ENCODE data around the gene ATP5MG.
"Not testable (repeated sequence)": the region's sequence is repeated elsewhere in the genome, so short reads cannot be mapped to it uniquely, and the experiment has no call there.

ATP5MG gene

DNA sequence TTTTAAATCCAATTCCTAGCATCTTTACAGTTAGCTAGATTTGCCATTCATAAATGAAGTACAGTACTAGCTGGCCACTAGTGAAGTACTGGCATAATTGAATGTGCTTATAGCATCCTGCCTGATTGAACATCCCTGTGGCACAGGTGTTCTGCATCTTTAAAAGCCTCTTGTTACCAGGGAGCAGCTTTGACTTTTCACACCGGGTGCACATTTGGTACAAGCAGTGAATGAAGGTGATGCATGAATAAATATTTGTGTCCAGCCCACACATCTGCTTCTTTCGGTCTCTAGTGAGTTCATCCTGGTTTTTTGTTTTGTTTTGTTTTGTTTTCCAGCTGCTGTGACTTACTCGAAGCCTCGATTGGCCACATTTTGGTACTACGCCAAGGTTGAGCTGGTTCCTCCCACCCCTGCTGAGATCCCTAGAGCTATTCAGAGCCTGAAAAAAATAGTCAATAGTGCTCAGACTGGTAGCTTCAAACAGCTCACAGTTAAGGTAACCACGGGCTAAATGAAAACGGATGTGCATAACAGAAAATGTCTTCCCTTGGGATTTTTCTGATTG is 5.3 kb downstream of the ATP5MG start:
- no peak overlapping the region for H3K4me3 ChIP-seq (ENCODE audit: low read depth, low read length)
- TF ChIP-seq, protein P1, sequence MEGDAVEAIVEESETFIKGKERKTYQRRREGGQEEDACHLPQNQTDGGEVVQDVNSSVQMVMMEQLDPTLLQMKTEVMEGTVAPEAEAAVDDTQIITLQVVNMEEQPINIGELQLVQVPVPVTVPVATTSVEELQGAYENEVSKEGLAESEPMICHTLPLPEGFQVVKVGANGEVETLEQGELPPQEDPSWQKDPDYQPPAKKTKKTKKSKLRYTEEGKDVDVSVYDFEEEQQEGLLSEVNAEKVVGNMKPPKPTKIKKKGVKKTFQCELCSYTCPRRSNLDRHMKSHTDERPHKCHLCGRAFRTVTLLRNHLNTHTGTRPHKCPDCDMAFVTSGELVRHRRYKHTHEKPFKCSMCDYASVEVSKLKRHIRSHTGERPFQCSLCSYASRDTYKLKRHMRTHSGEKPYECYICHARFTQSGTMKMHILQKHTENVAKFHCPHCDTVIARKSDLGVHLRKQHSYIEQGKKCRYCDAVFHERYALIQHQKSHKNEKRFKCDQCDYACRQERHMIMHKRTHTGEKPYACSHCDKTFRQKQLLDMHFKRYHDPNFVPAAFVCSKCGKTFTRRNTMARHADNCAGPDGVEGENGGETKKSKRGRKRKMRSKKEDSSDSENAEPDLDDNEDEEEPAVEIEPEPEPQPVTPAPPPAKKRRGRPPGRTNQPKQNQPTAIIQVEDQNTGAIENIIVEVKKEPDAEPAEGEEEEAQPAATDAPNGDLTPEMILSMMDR (IDR thresholded peaks at IDR 0.05; ENCODE audit: low read depth, low read length) = no peak

DNA sequence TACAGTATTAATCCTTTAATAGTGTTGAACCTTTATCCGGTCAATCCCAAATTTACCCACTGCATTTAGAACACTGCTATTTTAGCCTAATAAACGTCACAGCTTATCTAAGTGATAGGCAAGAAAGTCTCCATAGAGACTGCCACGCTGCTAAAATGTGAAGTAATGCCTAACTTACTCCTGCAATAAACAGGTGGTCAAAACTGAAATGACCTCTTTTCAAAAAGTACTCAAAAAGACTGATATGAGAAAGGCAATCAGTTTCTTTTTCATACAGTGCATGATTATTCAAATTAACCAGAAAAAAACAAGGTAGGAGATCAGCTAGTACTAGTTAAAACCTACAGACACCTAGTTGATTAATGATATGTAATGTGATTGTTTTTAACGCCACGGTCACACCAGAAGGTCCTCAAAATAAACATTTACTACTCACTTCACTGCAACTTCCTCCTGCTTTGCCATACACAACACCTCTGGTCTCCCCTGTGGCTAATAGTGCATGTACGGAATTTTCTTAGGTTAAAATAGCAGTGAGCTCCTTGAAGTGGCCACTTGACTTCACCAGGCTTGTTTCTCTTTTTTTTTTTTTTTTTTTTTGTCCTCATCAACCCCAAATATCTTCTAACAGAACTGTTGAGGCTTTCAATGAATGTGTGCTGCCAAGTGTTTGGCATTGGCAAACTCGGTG is 8.8 kb downstream of the ATP5MG start:
- TF ChIP-seq, protein P1 (IDR thresholded peaks at IDR 0.05; ENCODE audit: low read depth, low read length) = no peak
- H3K4me3 ChIP-seq (ENCODE audit: low read depth, low read length) = no peak overlapping the region

DNA sequence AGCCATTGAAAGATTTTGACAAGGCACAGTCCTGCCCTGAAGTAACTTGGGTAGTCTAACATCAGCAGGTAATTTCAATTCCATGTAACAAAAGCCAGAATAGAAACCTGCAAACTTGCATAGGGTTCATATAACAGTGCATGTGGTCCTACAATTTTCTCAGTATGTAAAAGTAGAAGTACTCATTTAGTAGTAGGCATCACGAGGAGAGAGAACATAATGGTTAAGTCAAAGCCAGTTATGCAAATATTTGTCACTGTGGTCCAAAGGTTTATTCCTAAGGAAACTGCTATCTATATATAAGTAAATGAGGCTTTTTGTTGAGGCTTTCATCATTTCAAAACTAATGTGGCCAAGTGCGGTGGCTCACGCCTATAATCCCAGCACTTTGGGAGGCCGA is 10.1 kb downstream of the ATP5MG start:
- no peak overlapping the region for H3K4me3 ChIP-seq (ENCODE audit: low read depth, low read length)
- TF ChIP-seq, protein P1 (IDR thresholded peaks at IDR 0.05; ENCODE audit: low read depth, low read length) = no peak

- TF ChIP-seq, protein P1 (IDR thresholded peaks at IDR 0.05; ENCODE audit: low read depth, low read length) = no peak
- no peak overlapping the region for H3K4me3 ChIP-seq (ENCODE audit: low read depth, low read length)
These were observed 11.5 kb downstream of the ATP5MG start for GRCh38 chr11:118412921-118413320.

DNA sequence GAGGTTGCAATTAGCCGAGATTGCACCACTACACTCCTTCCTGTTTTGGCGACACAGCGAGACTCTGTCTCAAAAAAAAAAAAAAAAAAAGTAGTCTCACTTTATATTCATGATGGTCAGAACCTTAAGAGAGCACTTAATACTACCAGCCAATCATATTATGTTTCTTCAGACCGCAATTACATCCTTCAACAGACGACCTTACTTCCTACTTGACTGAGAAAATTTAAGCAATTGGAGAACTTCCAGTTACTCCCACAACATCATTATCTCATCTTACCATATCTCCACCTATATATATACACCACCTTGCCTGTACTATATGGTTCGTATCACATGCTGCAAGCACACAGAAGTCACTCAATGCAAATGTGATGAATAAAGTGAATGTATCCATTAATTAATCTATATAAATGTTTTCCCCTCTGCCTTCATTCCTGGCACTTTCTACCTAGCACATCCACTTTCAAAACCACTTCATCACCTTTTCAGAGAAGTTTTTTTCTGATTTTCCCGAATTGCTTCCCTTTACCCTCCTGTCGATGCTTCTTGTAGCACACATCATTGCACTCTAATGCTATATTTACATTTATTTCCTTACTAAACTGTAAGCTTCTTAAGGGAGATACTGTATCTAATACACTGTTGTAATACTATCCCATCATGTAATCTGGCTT is 13.8 kb downstream of the ATP5MG start:
- H3K4me3 ChIP-seq (ENCODE audit: low read depth, low read length) = no peak overlapping the region
- TF ChIP-seq, protein P1 (IDR thresholded peaks at IDR 0.05; ENCODE audit: low read depth, low read length) = no peak

- H3K4me3 ChIP-seq (ENCODE audit: low read depth, low read length) = no peak overlapping the region
- TF ChIP-seq, protein P1 (IDR thresholded peaks at IDR 0.05; ENCODE audit: low read depth, low read length) = no peak
These were observed 14.3 kb downstream of the ATP5MG start for GRCh38 chr11:118415739-118416068.

DNA sequence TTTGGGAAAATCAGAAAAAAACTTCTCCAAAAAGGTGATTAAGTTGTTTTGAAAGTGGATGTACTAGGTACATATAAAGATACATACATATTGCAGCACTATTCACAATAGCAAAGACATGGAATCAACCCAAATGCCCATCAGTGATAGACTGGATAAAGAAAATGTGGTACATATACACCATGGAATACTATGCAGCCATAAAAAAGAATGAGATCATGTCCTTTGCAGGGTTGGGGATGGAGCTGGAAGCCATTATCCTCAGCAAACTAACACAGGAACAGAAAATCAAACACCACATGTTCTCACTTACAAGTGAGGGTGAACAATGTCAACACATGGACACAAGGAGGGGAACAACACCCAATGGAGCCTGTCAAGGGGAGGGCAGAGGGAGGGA is 15.5 kb downstream of the ATP5MG start:
- H3K4me3 ChIP-seq (ENCODE audit: low read depth, low read length) = not testable (repeated sequence)
